Astrocyte of the spinal cord (primary cell): ENCODE data around the gene FRMD4A.

Source experiments
- DNase-seq: peaks from one replicate; pipeline ENCODE4 v3.0.0; 2011; ENCODE audit warnings: low read depth, low spot score
- H3K4me3 ChIP-seq: 2 replicates; pipeline ENCODE4 v1.5.1; 2011; ENCODE audit warnings: low read depth, mild to moderate bottlenecking, low read length, moderate library complexity
- in situ Hi-C: cut with HindIII; loops from 2 replicates; pipeline ENCODE4 v1.10.0; 2017; ENCODE audit warnings: low sequenced_read_pairs
- TF ChIP-seq, protein P1 (sequence below): IDR thresholded peaks from 2 replicates; pipeline ENCODE4 v1.5.1; 2012; ENCODE audit warnings: low read depth, mild to moderate bottlenecking, low read length, inconsistent platforms

FRMD4A gene

DNA sequence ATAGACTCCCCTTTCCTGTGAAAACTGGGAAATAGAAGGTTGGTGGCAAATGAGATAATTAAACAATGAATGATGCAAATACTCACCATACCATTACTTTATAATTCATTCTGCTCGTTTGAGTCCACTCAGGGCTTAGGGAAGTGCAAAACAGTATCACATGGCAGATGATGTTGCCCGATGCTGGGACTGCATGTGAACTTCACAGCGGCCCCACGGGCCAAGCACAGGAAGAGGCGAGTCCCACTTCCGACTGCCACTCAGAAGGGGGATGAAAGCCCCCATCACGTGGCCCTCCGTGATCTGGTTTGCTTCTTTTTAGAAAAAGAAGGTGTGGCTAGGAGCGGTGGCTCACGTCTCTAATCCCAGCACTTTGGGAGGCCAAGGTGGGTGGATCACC, 672.5 kb downstream of the FRMD4A start:
- no peak for DNase-seq
- in situ Hi-C loops, result no loop called here
- TF ChIP-seq, protein P1, sequence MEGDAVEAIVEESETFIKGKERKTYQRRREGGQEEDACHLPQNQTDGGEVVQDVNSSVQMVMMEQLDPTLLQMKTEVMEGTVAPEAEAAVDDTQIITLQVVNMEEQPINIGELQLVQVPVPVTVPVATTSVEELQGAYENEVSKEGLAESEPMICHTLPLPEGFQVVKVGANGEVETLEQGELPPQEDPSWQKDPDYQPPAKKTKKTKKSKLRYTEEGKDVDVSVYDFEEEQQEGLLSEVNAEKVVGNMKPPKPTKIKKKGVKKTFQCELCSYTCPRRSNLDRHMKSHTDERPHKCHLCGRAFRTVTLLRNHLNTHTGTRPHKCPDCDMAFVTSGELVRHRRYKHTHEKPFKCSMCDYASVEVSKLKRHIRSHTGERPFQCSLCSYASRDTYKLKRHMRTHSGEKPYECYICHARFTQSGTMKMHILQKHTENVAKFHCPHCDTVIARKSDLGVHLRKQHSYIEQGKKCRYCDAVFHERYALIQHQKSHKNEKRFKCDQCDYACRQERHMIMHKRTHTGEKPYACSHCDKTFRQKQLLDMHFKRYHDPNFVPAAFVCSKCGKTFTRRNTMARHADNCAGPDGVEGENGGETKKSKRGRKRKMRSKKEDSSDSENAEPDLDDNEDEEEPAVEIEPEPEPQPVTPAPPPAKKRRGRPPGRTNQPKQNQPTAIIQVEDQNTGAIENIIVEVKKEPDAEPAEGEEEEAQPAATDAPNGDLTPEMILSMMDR, result no peak
- H3K4me3 ChIP-seq, result no peak overlapping the region

GRCh38 chr10:13657101-13657680, 673.5 kb downstream of the FRMD4A start:
- TF ChIP-seq, protein P1, result no peak
- DNase-seq, result no peak
- H3K4me3 ChIP-seq, result no peak overlapping the region
- in situ Hi-C loops, result no loop called here

DNA sequence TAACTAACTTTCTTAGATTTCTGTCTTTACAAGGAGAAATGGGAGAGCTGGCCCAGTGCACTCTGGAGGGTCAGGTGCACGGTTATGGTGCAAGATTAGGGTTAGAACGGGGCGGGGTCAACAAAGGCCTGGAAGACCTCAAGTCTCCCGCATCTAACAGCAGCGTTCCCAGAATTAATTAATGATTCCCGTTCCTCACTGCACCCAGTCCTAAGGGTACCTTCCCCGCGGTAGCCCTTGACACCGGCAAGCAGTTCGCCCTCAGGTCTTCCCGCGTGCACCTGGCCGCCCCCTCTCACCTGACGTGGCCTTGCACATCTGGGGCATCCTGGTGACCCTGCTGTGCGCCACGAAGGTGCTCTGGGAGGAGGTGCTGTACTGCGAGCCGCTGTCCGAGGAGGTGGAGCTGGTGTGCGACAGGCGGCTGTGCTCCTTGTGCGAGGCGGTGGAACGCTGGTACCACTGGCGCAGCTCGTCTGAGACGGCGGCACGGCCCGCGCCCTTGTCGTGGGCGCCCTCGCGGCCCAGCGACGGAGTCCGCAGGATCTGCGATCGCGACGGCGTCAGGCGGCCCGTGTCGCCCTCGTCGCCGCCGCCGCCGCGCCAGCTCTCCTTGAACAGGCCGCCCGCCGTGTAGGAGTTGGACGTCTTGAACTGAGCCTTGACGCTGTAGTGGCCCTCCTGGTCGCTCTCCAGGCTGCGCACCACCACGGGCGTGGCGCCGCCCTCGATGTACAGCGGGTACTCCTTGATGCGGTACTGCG, 674.2 kb downstream of the FRMD4A start:
- TF ChIP-seq, protein P1, result no peak
- H3K4me3 ChIP-seq, result no peak overlapping the region
- in situ Hi-C loops, result no loop called here
- DNase-seq, result no peak

DNA sequence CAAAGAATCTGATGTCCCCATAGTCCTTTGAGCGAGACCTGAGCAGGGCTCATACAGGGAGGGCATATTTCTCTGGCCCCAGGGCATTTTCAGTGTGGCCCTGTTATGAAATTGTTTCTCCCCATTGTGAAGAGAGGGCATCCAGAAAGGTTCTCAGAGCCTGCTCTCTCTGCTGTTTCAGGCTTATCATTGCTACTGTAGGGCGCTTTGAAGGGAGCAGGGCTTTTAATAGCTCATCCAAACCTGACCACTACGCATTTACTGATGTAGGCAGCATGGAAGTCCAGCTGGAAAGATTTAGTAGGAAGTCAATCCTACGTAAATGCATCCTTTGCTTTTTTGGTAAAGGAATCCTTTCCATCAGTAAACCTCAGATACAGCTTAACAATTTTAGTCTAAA, 675.9 kb downstream of the FRMD4A start:
- no peak for DNase-seq
- in situ Hi-C loops, result no loop called here
- no peak overlapping the region for H3K4me3 ChIP-seq
- TF ChIP-seq, protein P1, result no peak

DNA sequence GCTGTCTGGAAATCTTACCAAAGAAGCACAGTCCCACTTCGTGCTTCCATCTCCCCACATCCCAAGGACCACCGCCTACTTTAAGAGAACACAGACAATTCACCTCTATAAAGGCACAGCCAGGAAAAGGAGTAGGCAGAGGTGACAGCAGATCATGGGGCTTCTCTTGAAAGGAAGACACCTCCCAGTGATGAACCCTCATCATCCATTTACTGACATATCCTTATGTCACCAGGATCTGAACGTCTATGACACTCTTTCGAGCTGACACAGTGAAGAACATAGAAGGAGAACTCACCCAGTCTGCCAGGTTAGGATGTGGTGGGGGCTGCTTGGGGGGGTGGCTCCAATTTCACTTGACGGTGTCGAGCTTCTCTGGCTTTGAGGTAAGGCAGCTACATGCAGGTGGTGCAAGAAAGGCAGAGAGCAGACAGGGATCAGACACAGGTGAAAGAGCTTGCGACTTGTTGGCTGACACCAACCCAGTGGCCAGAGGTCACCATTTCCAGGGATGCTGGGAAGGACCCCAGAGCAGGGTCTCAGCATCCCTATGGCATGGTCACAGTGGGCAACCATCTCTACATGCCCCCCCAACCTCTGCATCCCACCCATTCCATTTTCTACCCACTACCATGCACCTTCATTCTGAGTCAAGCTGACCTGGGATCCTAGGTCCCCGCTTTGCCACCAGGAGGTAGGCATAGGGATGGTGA, 676.5 kb downstream of the FRMD4A start:
- in situ Hi-C loops, result no loop called here
- no peak overlapping the region for H3K4me3 ChIP-seq
- TF ChIP-seq, protein P1, result no peak
- no peak for DNase-seq

DNA sequence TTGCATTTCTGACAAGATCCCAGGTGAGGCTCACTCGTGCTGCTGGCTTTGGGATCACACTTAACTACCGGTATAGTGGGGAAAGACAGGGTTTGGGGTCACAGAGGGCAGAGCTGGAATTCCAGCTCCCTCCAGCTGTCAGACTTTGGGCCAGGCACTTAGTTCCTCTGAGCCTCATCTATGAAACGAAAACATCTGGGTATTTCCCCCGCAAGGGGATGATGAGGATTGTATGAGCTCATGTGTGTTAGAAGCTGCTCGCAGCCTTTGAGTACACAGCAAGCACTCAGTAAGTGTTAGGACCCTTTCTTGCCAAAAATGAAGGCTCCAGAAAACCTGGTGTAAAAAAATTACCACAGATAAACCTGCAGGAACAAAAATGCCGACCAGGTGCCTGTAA, 677.9 kb downstream of the FRMD4A start:
- in situ Hi-C loops, result no loop called here

More for the DNA sequence above, 677.9 kb downstream of the FRMD4A start:
- TF ChIP-seq, protein P1, result no peak
- H3K4me3 ChIP-seq, result no peak overlapping the region
- DNase-seq, result no peak
